HG03558 (cell line): ENCODE measurements around the gene CAMK1G.

Experiments used
- ATAC-seq: cut with Tn5 transposase; IDR thresholded peaks from one replicate; pipeline ENCODE4 v1.9.1; 2021; ENCODE audit warnings: moderate number of reproducible peaks; ENCODE audit not compliant: unreplicated experiment; ENCODE audit errors: extremely low read depth

The CAMK1G gene

GRCh38 chr1:209595599-209596285, 12.2 kb downstream of the CAMK1G start:
- no peak for ATAC-seq

- no peak for ATAC-seq
These were observed 14.0 kb downstream of the CAMK1G start for GRCh38 chr1:209597499-209597898.

- no peak for ATAC-seq
These were observed 14.7 kb downstream of the CAMK1G start for GRCh38 chr1:209598227-209598626.

GRCh38 chr1:209600541-209600940, 17.0 kb downstream of the CAMK1G start:
- ATAC-seq = no peak

- ATAC-seq = no peak
These were observed 18.5 kb downstream of the CAMK1G start for GRCh38 chr1:209601809-209602657.

GRCh38 chr1:209603877-209604276, 20.4 kb downstream of the CAMK1G start:
- ATAC-seq = no peak

- ATAC-seq = peak; percentile 86
These were observed 23.7 kb downstream of the CAMK1G start for GRCh38 chr1:209607102-209607794.

- ATAC-seq = no peak
These were observed 24.3 kb downstream of the CAMK1G start for GRCh38 chr1:209607795-209608178.

GRCh38 chr1:209609041-209609790, 25.7 kb downstream of the CAMK1G start:
- ATAC-seq = no peak

GRCh38 chr1:209609791-209610630, 26.5 kb downstream of the CAMK1G start:
- ATAC-seq = no peak

- ATAC-seq = no peak
These were observed 27.1 kb downstream of the CAMK1G start for GRCh38 chr1:209610631-209610905.

GRCh38 chr1:209611771-209612570, 28.5 kb downstream of the CAMK1G start:
- ATAC-seq = no peak

- no peak for ATAC-seq
These were observed 29.3 kb downstream of the CAMK1G start for GRCh38 chr1:209612646-209613399.

- ATAC-seq = no peak
These were observed 30.1 kb downstream of the CAMK1G start for GRCh38 chr1:209613400-209614150.

GRCh38 chr1:209614151-209614420, 30.6 kb downstream of the CAMK1G start:
- no peak for ATAC-seq

- no peak for ATAC-seq
These were observed 31.4 kb downstream of the CAMK1G start for GRCh38 chr1:209614906-209615305.

- no peak for ATAC-seq
These were observed 33.0 kb downstream of the CAMK1G start for GRCh38 chr1:209616366-209617046.
